ENCODE results near the gene SLC7A7.

DNA sequence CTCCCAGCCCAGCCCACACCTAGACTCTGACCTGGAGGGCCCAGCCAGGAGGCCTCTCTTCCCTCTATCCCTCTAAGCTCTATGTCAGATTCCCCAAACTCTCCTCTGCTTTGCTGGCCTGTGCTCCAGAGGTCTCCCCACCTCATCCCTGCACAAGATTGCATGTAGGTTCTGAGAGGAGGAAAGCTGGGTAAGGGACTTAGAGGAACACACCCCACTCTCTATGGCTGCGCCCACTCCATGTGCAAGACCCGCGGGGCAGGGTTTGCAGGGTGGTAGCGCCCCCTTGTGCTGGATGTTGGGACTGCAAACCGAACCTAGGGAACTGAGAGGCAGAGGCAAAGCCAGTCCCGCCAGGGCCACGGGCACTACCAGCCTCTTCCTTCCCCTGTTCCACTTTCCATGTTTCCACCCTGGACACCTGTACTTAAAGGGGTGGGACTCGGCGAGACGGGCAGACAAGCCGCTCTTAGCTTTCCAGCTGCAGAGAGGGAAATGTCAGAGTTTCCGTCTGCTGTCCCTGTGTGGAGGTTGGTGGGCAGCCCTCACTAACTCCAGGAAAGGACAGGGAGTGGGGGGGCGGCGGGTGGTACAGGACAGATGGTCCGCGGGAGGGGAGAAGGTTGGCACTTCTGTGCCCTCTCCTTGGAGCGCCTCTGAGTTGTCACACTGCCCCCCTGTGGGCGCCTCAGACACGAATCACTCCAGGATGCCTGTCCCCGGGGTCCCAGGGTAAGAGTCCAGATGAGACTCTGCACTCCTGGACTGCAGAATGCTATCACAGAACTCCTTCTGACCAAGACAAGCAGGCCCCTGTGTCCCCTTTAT is 37.9 kb upstream of the SLC7A7 start:
- TF ChIP-seq, protein P1, sequence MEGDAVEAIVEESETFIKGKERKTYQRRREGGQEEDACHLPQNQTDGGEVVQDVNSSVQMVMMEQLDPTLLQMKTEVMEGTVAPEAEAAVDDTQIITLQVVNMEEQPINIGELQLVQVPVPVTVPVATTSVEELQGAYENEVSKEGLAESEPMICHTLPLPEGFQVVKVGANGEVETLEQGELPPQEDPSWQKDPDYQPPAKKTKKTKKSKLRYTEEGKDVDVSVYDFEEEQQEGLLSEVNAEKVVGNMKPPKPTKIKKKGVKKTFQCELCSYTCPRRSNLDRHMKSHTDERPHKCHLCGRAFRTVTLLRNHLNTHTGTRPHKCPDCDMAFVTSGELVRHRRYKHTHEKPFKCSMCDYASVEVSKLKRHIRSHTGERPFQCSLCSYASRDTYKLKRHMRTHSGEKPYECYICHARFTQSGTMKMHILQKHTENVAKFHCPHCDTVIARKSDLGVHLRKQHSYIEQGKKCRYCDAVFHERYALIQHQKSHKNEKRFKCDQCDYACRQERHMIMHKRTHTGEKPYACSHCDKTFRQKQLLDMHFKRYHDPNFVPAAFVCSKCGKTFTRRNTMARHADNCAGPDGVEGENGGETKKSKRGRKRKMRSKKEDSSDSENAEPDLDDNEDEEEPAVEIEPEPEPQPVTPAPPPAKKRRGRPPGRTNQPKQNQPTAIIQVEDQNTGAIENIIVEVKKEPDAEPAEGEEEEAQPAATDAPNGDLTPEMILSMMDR (conservative IDR thresholded peaks at IDR 0.05 in 1 of 2, IDR thresholded peaks at IDR 0.05 in 1 of 2; ENCODE audit: low read depth in 1 of 2, low read length in 2 of 2) = peak; percentile 83 to 86
- no peak for TF ChIP-seq EZH2 (IDR thresholded peaks at IDR 0.05; ENCODE audit: low read length, missing control alignments)

Data from fibroblast of lung (primary cell).